IMR-90 (cell line): Measurements from ENCODE around the gene TTC39A.

ENCODE experiments used
- BHLHE40 ChIP-seq: fragments of 150-350 bp; IDR thresholded peaks from 2 replicates; pipeline ENCODE4 v1.6.1; 2016; ENCODE audit warnings: mild to moderate bottlenecking, low read depth, low read length
- MAFK ChIP-seq: IDR thresholded peaks from 2 replicates; pipeline ENCODE4 v1.6.1; 2012; ENCODE audit warnings: low read depth, low read length, improper control_type of control experiment

DNA sequence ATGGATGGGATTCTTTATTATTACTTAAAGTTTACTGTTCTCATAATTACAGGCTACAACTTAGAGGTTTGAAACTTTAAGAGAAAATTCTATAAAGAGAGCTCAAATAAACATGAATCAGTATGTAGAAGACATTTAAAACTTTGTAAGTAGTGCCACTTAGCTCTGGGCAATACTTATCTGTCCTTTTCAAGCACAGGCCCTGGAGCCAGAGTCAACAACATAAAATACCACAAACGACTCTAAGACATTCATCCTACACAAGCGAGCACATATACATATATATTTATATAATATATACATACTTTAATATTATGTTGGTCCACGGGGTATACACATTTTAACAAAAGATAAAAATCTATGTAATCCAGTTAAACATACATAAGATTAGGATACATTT, 24.1 kb upstream of the TTC39A start:
- TF ChIP-seq BHLHE40 (no peak), MAFK (no peak)
